H1 (cell line): ENCODE measurements around the gene PRKAR2B.

Experiments used
- CEBPB ChIP-seq: IDR thresholded peaks from 2 replicates; pipeline ENCODE4 v1.6.1; 2012; ENCODE audit warnings: low read depth, low read length
- CHD2 ChIP-seq: IDR thresholded peaks from 2 replicates; pipeline ENCODE4 v1.6.1; 2012; ENCODE audit warnings: low read length, improper control_type of control experiment
- CREB1 ChIP-seq: IDR thresholded peaks from 2 replicates; pipeline ENCODE4 v1.6.1; 2012; ENCODE audit warnings: inconsistent platforms
- CTCF ChIP-seq, 3 experiments: IDR thresholded peaks; 1 replicate in 2 of 3; 2 replicates in 1 of 3; pipeline versions ENCODE4 v1.5.1 to v1.6.1; 2011; ENCODE audit warnings: low read length in 3 of 3, mild to moderate bottlenecking in 3 of 3, inconsistent platforms in 2 of 3, low read depth in 1 of 3, moderate library complexity in 1 of 3; ENCODE audit not compliant: insufficient read depth in 1 of 3; ENCODE audit errors: control extremely low read depth in 1 of 3
- JUN ChIP-seq: IDR thresholded peaks from 2 replicates; pipeline ENCODE4 v1.6.1; 2011; ENCODE audit warnings: low read depth, mild to moderate bottlenecking, improper control_type of control experiment, low read length
- KDM1A ChIP-seq: fragments of 200-600, 300-600 bp; sonication (generic); IDR thresholded peaks from 2 replicates; pipeline ENCODE4 v1.7.1; 2016; ENCODE audit warnings: mild to moderate bottlenecking, low read length, borderline replicate concordance
- POLR2A ChIP-seq, 2 experiments: IDR thresholded peaks; 1 replicate in 1 of 2; 2 replicates in 1 of 2; pipeline ENCODE4 v1.6.1; 2011; ENCODE audit warnings: low read depth in 2 of 2, low read length in 2 of 2, mild to moderate bottlenecking in 2 of 2; ENCODE audit errors: control extremely low read depth in 1 of 2
- POLR2AphosphoS5 ChIP-seq: IDR thresholded peaks from 2 replicates; pipeline ENCODE4 v1.6.1; 2011; ENCODE audit warnings: low read depth, low read length
- RBBP5 ChIP-seq: IDR thresholded peaks from 2 replicates; pipeline ENCODE4 v1.7.1; 2012; ENCODE audit warnings: low read depth, mild to moderate bottlenecking, inconsistent platforms, low read length, moderate library complexity, borderline replicate concordance
- SIX5 ChIP-seq: IDR thresholded peaks from 2 replicates; pipeline ENCODE4 v1.6.1; 2011; ENCODE audit warnings: mild to moderate bottlenecking, low read depth, low read length
- SP2 ChIP-seq: IDR thresholded peaks from 2 replicates; pipeline ENCODE4 v1.6.1; 2012; ENCODE audit warnings: mild to moderate bottlenecking, low read length, inconsistent platforms
- TAF1 ChIP-seq: IDR thresholded peaks from 2 replicates; pipeline ENCODE4 v1.6.1; 2011; ENCODE audit warnings: mild to moderate bottlenecking, low read depth, low read length
- TEAD4 ChIP-seq: IDR thresholded peaks from 2 replicates; pipeline ENCODE4 v1.6.1; 2012; ENCODE audit warnings: low read depth, low read length, inconsistent platforms, mixed read lengths
- USF2 ChIP-seq: IDR thresholded peaks from 2 replicates; pipeline ENCODE4 v1.6.1; 2011; ENCODE audit warnings: low read length, improper control_type of control experiment

GRCh38 chr7:107080533-107080932 is 36.0 kb downstream of the PRKAR2B start:
- TF ChIP-seq JUN = no peak
- TF ChIP-seq CTCF (IDR thresholded peaks at IDR 0.05; ENCODE audit: control extremely low read depth in 1 of 3, insufficient read depth in 1 of 3, low read depth in 1 of 3, low read length in 3 of 3) = no peak
- no peak for TF ChIP-seq TAF1
- TF ChIP-seq USF2 = no peak
- no peak for TF ChIP-seq CHD2
- no peak for TF ChIP-seq CEBPB
- TF ChIP-seq POLR2A (IDR thresholded peaks at IDR 0.05; ENCODE audit: control extremely low read depth in 1 of 2, low read depth in 2 of 2, low read length in 2 of 2) = no peak
- TF ChIP-seq SIX5 = no peak
- no peak for TF ChIP-seq RBBP5
- TF ChIP-seq CREB1 = no peak
- no peak for TF ChIP-seq KDM1A
- no peak for TF ChIP-seq SP2
- no peak for TF ChIP-seq POLR2AphosphoS5
- TF ChIP-seq TEAD4 = no peak
